ENCODE data around the gene LYAR.
"Not testable (repeated sequence)": the region's sequence is repeated elsewhere in the genome, so short reads cannot be mapped to it uniquely, and the experiment has no call there.

Gene LYAR

DNA sequence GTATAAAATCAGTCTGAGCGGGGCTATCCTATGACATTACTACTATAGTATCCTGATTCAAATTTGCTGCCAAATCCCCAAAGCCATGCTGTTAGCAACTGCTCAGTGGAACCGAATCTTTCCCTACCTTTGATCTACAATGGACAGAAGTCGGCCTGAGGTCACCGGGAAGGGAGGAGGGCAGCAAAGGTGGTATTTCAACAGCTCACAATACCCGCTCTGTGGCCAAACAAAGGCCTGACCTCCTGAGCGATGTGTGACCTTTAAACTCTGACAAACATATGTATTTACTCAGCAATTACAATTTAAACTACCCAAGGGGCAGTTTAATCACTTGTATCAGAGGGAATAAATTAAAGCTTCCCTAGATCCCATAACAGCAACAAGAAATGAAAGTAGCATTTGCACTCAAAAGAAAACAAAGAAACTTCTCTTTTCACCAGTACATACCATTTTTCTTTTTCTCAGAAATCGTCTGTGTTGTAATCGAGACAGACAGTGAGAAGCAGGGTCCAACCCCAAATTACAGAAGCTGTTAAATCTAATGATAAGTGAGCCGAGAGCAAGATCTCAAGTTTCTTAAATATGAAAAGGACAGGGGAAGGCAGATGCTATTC, 30.4 kb downstream of the LYAR start:
- 75% methylated on average over 9 of the region's 9 CpGs for WGBS
- Histone ChIP-seq H3K4me3 (ENCODE audit: low read length) (no peak overlapping the region), H3K27ac (ENCODE audit: low read depth, low read length) (no peak overlapping the region), H3K4me1 (ENCODE audit: insufficient read depth, low read length) (0 out of 2 replicates have a peak, but pooled peaks cover 6% of the 10 kb centered on the region), H3K9ac (ENCODE audit: low read depth, low read length) (no peak overlapping the region), H3K9me3 (ENCODE audit: insufficient read depth, low read depth, low read length) (no peaks in the 10 kb centered on the region), H3K36me3 (ENCODE audit: insufficient read depth, low read length) (no peaks in the 10 kb centered on the region), H3K27me3 (ENCODE audit: insufficient read depth, low read length) (peaks cover 3% of the 10 kb centered on the region; the same call in 1 of the 2 replicates)

DNA sequence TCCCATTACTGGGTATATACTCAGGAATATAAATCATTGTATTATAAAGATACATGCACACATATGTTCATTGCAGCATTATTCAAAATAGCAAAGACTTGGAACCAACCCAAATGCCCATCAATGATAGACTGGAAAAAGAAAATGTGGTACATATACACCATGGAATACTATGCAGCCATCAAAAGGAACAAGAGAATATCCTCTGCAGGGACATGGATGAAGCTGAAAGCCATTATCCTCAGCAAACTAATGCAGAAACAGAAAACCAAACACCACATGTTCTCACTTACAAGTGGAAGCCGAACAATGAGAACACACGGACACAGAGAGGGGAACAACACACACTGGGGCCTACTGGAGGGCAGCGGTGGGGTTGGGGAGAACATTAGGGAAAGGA, 32.2 kb downstream of the LYAR start:
- not testable (repeated sequence) for H3K27ac ChIP-seq (ENCODE audit: low read depth, low read length); H3K27me3 ChIP-seq (ENCODE audit: insufficient read depth, low read length); H3K4me3 ChIP-seq (ENCODE audit: low read length); H3K4me1 ChIP-seq (ENCODE audit: insufficient read depth, low read length); H3K9ac ChIP-seq (ENCODE audit: low read depth, low read length); H3K36me3 ChIP-seq (ENCODE audit: insufficient read depth, low read length); H3K9me3 ChIP-seq (ENCODE audit: insufficient read depth, low read depth, low read length)
- WGBS, result 64% methylated on average over 3 of the region's 3 CpGs

DNA sequence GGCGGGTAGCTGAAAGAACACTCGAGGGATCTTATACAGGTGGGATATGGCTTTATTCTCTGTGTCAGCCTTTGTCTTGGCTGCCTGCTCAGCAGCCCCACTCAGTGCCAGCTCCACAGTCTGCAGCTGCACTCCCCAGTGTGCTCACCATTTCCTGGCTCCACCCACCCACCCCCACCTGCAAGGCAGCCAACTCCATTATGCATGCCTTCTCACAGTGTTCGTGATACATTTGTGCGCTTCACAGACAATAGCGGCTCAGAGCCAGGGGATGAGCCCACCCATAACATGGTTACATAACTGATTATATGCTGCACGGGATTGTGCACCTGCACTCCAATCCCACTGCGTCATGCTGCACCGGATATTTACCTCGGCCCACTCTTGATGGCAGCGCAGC, 33.2 kb downstream of the LYAR start:
- 79% methylated on average over 10 of the region's 10 CpGs for WGBS
- Histone ChIP-seq H3K4me1 (ENCODE audit: insufficient read depth, low read length) (0 out of 2 replicates have a peak, but pooled peaks cover 6% of the 10 kb centered on the region), H3K4me3 (ENCODE audit: low read length) (no peak overlapping the region), H3K36me3 (ENCODE audit: insufficient read depth, low read length) (no peaks in the 10 kb centered on the region), H3K9me3 (ENCODE audit: insufficient read depth, low read depth, low read length) (no peaks in the 10 kb centered on the region), H3K9ac (ENCODE audit: low read depth, low read length) (no peak overlapping the region), H3K27me3 (ENCODE audit: insufficient read depth, low read length) (peaks cover 6% of the 10 kb centered on the region; the same call in 1 of the 2 replicates), H3K27ac (ENCODE audit: low read depth, low read length) (no peak overlapping the region)

DNA sequence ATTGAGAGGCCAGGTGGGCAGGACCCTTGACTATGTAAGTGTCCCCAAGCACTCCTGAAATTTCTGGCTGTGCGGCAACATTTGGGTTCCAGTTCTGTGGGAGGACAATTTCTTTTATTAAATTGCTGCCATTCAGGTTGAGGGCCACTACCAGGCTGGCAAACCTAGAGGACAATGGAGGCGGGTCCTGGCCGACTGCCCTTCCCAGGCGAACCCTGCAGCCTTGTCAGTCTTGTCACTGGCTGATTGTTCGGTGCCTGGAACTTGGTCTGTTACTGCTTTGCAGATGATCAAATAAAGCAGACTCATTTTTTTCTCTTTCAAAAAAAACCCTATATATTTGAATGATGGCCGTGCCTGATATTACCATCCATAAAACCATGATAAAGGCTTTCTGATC, 35.3 kb downstream of the LYAR start:
- WGBS, result 90% methylated on average over 6 of the region's 6 CpGs
- H3K9ac ChIP-seq (ENCODE audit: low read depth, low read length), result no peak overlapping the region
- H3K9me3 ChIP-seq (ENCODE audit: insufficient read depth, low read depth, low read length), result no peaks in the 10 kb centered on the region

DNA sequence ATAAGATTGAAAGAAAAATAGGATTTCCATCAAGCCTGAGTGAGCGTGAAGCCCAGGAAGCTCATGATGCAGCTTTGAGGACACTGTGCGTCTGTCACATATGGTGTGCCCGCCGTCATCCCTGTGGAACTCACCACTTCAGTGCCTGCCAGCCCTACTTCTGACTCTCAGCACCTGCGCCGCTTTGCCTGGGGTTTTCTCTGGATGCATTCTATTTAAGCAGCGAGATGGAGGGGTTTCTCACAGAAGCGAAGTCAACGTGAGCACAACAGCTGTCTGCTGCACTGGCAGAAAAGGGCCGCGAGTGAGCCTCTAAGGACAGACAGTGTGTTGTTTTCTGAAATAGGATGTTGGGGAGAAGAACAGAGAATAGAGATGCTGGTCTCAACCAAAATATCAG, 35.8 kb downstream of the LYAR start:
- Histone ChIP-seq H3K4me1 (ENCODE audit: insufficient read depth, low read length) (peaks cover under 1% of the 10 kb centered on the region; the same call in 1 of the 2 replicates), H3K27ac (ENCODE audit: low read depth, low read length) (no peak overlapping the region), H3K36me3 (ENCODE audit: insufficient read depth, low read length) (no peaks in the 10 kb centered on the region), H3K4me3 (ENCODE audit: low read length) (no peak overlapping the region), H3K27me3 (ENCODE audit: insufficient read depth, low read length) (peaks cover 11% of the 10 kb centered on the region; the same call in 1 of the 2 replicates), H3K9me3 (ENCODE audit: insufficient read depth, low read depth, low read length) (no peaks in the 10 kb centered on the region), H3K9ac (ENCODE audit: low read depth, low read length) (no peak overlapping the region)
- 90% methylated on average over 11 of the region's 11 CpGs for WGBS

More for the DNA sequence above, 35.3 kb downstream of the LYAR start:
- H3K27me3 ChIP-seq (ENCODE audit: insufficient read depth, low read length), result peaks cover 11% of the 10 kb centered on the region; the same call in 1 of the 2 replicates
- no peaks in the 10 kb centered on the region for H3K36me3 ChIP-seq (ENCODE audit: insufficient read depth, low read length)
- H3K27ac ChIP-seq (ENCODE audit: low read depth, low read length), result no peak overlapping the region
- no peak overlapping the region for H3K4me3 ChIP-seq (ENCODE audit: low read length)
- H3K4me1 ChIP-seq (ENCODE audit: insufficient read depth, low read length), result 0 out of 2 replicates have a peak, but pooled peaks cover 5% of the 10 kb centered on the region

DNA sequence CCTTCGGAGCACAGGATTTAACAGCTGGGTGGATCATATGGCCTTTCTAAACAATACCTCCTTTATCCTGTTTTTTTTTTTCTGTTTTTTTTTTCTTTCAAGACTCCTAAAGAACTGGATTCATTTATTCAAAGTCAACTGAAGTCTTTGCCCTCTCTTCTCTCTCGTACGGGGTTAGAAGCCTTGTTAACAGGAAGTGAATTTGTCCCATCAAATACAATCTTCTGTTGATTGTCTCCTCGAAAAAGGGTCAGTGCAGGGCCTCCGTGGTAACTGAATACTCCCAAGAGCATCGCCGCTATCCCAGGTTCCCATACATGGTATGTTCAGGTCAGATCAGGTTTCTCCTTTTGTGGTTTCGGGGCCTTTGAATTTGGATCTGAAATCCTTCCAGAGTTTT, 40.1 kb downstream of the LYAR start:
- Histone ChIP-seq H3K9me3 (ENCODE audit: insufficient read depth, low read depth, low read length) (no peaks in the 10 kb centered on the region), H3K36me3 (ENCODE audit: insufficient read depth, low read length) (peaks cover 13% of the 10 kb centered on the region), H3K9ac (ENCODE audit: low read depth, low read length) (no peak overlapping the region), H3K4me1 (ENCODE audit: insufficient read depth, low read length) (peaks cover 6% of the 10 kb centered on the region; the same call in 1 of the 2 replicates), H3K27ac (ENCODE audit: low read depth, low read length) (no peak overlapping the region), H3K4me3 (ENCODE audit: low read length) (no peak overlapping the region), H3K27me3 (ENCODE audit: insufficient read depth, low read length) (peaks cover 9% of the 10 kb centered on the region; the same call in 1 of the 2 replicates)
- 92% methylated on average over 8 of the region's 8 CpGs for WGBS

DNA sequence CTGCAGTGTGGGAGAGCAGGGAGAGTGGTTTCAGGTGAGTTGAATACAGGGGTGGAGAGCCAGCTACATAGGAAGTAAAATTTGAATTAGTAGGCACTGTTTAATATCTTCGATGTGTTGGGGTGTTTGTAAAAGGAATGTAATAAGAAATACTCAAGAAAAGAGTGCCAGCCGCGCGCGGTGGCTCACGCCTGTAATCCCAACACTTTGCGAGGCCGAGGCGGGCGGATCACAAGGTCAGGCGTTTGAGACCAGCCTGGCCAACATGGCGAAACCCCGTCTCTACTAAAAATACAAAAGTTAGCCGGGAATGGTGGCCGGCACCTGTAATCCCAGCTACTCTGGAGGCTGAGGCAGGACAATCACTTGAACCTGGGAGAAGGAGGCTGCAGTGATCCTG, 40.6 kb downstream of the LYAR start:
- not testable (repeated sequence) for H3K27ac ChIP-seq (ENCODE audit: low read depth, low read length); H3K27me3 ChIP-seq (ENCODE audit: insufficient read depth, low read length); H3K9me3 ChIP-seq (ENCODE audit: insufficient read depth, low read depth, low read length); H3K4me1 ChIP-seq (ENCODE audit: insufficient read depth, low read length); H3K9ac ChIP-seq (ENCODE audit: low read depth, low read length)
- peak overlapping the region; percentile 81 for H3K4me3 ChIP-seq (ENCODE audit: low read length)
- H3K36me3 ChIP-seq (ENCODE audit: insufficient read depth, low read length), result peaks cover 18% of the 10 kb centered on the region
- 97% methylated on average over 15 of the region's 15 CpGs for WGBS

DNA sequence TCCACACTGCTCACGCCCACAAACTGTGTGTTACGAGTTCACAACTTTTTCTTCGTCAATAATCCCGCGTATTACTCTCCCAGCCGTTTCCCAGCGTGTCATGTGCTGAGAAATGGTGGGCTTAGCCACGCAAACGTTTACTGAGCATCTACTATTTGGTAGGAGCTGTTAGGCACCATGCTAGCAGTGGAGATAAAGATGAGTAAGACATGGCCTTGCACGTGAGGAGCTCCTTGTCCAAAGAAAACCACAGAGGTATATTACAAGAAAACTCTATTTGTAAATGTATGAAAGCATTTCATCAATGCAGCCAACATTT, 41.1 kb downstream of the LYAR start:
- Histone ChIP-seq H3K36me3 (ENCODE audit: insufficient read depth, low read length) (peaks cover 23% of the 10 kb centered on the region), H3K27me3 (ENCODE audit: insufficient read depth, low read length) (peaks cover 5% of the 10 kb centered on the region; the same call in 1 of the 2 replicates), H3K9me3 (ENCODE audit: insufficient read depth, low read depth, low read length) (no peaks in the 10 kb centered on the region), H3K27ac (ENCODE audit: low read depth, low read length) (peak overlapping the region; percentile 89), H3K4me3 (ENCODE audit: low read length) (peak overlapping the region; percentile 81), H3K9ac (ENCODE audit: low read depth, low read length) (peak overlapping the region; percentile 91), H3K4me1 (ENCODE audit: insufficient read depth, low read length) (peaks cover 6% of the 10 kb centered on the region; the same call in 1 of the 2 replicates)
- WGBS, result 56% methylated on average over 10 of the region's 10 CpGs

DNA sequence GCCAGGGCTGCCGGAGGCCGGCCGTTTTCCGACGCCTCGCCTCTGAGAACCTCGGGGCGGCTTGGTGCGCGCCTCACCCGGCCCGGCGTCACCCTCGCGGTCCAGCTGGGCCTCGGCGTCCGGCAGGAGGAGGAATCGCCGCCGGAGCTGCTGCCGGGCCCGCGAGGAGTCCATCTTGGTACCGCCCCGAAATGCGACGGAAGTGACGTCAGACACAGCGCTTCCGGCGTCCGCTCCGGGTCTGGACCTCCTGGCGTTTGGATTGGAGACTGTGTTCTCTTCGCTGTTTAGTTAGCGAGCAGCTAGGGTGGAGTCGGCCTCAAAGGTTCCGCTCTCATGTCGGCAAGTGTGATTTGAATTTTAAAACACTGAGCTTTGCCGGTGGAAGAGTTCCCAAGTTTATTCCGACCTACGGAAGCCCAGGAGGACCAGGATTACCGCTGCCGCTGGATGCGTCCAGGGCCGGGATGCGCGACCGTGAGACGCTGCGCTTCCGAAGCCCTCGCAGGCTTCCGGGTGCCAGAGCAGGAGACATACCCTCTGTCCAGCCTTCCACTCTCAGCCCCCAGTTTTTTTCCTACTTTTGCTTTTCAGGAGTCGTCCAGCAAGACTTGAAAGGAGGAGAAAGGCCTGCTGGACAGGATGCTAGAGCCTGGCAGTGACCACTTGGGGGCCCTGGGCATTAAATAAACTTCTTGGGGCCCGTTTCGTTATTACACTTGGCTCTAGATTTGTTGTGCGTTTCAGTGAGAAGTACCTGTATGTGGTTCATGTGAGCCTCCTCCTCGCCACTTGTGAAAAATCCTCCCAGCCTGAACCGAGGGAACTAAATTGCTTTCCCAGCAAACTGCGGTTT, 41.7 kb downstream of the LYAR start, which contains the start of gene TMEM128:
TMEM128 (minus strand) TSS at position 195 of the 856 bp plus-strand sequence; CDS start at position 174, 21 bp downstream.
- Histone ChIP-seq H3K4me1 (ENCODE audit: insufficient read depth, low read length) (peaks cover 6% of the 10 kb centered on the region; the same call in 1 of the 2 replicates), H3K9ac (ENCODE audit: low read depth, low read length) (peak within 1 kb of the TSS; percentile 91), H3K27me3 (ENCODE audit: insufficient read depth, low read length) (peaks cover 5% of the 10 kb centered on the region; the same call in 1 of the 2 replicates), H3K36me3 (ENCODE audit: insufficient read depth, low read length) (peaks cover 28% of the 10 kb centered on the region), H3K27ac (ENCODE audit: low read depth, low read length) (peak within 1 kb of the TSS; percentile 89), H3K9me3 (ENCODE audit: insufficient read depth, low read depth, low read length) (no peaks in the 10 kb centered on the region), H3K4me3 (ENCODE audit: low read length) (peak within 1 kb of the TSS; percentile 81)
- 2% methylated on average over 62 of the region's 62 CpGs for WGBS

DNA sequence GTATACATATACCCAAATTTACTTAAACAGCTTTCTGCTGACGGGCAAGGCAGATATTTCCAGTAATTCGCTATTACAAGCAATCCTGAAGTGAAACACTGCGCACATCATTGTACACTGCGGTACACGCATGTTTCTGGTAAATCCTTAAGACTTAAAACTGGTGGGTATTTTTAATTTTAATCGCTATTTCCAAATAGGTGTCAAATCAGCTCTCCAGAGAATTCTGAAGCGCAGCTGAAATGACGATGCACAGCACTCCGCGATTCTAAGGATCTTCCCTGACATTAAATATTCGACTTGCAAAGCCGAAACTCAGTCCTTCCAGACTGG, 42.3 kb downstream of the LYAR start:
- peak overlapping the region; percentile 81 for H3K4me3 ChIP-seq (ENCODE audit: low read length)
- WGBS, result 4% methylated on average over 12 of the region's 12 CpGs
- H3K9ac ChIP-seq (ENCODE audit: low read depth, low read length), result peak overlapping the region; percentile 91
- H3K27me3 ChIP-seq (ENCODE audit: insufficient read depth, low read length), result peaks cover 5% of the 10 kb centered on the region; the same call in 1 of the 2 replicates
- H3K4me1 ChIP-seq (ENCODE audit: insufficient read depth, low read length), result peaks cover 6% of the 10 kb centered on the region; the same call in 1 of the 2 replicates
- H3K9me3 ChIP-seq (ENCODE audit: insufficient read depth, low read depth, low read length), result no peaks in the 10 kb centered on the region
- peaks cover 28% of the 10 kb centered on the region for H3K36me3 ChIP-seq (ENCODE audit: insufficient read depth, low read length)
- H3K27ac ChIP-seq (ENCODE audit: low read depth, low read length), result peak overlapping the region; percentile 89

DNA sequence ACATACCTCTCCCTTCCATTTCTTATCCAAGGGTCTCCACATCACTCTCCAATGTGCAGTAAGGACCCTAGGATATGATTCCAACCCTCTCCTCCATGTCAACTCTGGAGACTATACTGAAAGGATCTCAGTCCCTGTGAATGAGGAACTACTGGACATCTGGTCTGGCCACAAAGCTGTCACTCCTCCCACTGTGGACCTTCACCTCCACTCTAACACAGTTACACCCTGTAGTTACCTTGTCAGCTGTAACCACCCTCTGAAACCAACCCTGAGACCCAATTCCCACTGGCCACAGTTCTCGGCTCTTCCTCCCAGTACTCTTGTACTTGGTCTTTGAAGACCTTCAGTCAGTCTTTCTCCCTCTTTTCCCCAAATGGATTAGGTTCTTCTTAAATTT, 44.8 kb downstream of the LYAR start:
- H3K9me3 ChIP-seq (ENCODE audit: insufficient read depth, low read depth, low read length), result no peaks in the 10 kb centered on the region
- H3K27me3 ChIP-seq (ENCODE audit: insufficient read depth, low read length), result no peaks in the 10 kb centered on the region
- WGBS, result 93% methylated on average over 1 of the region's 1 CpG
- no peak overlapping the region for H3K27ac ChIP-seq (ENCODE audit: low read depth, low read length)
- H3K4me1 ChIP-seq (ENCODE audit: insufficient read depth, low read length), result peaks cover 6% of the 10 kb centered on the region; the same call in 1 of the 2 replicates
- H3K36me3 ChIP-seq (ENCODE audit: insufficient read depth, low read length), result peaks cover 48% of the 10 kb centered on the region
- H3K9ac ChIP-seq (ENCODE audit: low read depth, low read length), result no peak overlapping the region
- no peak overlapping the region for H3K4me3 ChIP-seq (ENCODE audit: low read length)
